GM18868 (cell line): ENCODE results near the gene ASZ1.
"Not testable (repeated sequence)": the region's sequence is repeated elsewhere in the genome, so short reads cannot be mapped to it uniquely, and the experiment has no call there.

Experiments used
- ATAC-seq: cut with Tn5 transposase; IDR thresholded peaks from one replicate; pipeline ENCODE4 v1.9.1; 2021; ENCODE audit warnings: mild to moderate bottlenecking, moderate library complexity; ENCODE audit not compliant: unreplicated experiment

ASZ1 gene, protein sequence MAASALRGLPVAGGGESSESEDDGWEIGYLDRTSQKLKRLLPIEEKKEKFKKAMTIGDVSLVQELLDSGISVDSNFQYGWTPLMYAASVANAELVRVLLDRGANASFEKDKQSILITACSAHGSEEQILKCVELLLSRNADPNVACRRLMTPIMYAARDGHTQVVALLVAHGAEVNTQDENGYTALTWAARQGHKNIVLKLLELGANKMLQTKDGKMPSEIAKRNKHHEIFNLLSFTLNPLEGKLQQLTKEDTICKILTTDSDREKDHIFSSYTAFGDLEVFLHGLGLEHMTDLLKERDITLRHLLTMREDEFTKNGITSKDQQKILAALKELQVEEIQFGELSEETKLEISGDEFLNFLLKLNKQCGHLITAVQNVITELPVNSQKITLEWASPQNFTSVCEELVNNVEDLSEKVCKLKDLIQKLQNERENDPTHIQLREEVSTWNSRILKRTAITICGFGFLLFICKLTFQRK

DNA sequence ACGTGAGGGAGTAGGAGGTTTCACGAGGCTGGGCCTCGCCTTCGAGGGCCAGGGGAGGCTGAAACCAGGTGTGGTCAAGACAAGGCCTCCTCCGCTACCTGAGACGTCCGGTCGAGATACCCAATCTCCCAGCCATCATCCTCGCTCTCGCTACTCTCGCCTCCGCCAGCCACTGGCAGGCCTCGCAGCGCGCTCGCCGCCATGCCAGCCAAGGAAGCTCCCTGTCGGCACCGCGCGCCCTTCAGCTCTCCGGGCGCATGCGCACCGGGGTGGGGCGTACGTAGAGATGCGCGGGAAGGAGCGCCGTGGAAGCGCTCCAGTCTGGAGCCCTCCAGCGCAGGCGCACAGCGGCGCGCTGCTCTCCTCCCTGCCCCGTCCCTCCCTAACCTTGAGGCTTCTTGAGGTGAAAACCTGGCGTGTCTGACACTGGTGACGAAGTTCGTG, at the start of gene ASZ1:
Gene ASZ1 (minus strand): TSS at position 236 of the 444 bp plus-strand sequence. CDS start 33 bp downstream, at position 203.
- no peak for ATAC-seq

DNA sequence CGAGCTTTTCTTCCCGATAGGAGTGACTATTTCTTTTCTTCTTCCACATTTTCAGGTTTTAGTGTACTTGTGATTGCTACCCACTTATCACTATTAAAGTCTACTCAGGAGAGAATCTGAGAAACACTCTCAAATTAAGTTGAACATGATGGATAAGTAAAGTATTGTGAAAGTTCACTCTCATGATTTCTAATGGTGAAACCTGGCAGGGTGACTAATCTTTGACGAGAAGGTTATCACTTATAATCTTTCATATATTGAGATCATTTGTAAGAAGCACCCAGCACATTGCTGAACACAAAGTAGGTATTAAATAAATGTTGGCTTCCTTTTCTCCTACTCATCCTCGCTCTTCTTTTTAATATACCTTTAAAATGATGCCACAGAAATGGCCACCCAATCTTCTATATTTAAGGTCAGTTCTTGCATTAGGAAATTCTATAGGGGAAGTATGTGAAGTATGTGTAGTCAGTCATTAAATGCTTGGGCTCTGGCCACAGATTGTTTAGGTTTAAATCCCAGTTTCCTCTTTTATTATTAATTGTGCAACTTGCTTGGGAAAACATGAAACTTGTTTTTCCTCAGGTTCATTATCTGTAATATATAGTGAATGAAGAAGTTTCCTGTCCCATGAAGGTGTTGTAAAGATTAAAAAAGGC, 49.4 kb upstream of the ASZ1 start:
- no peak for ATAC-seq

DNA sequence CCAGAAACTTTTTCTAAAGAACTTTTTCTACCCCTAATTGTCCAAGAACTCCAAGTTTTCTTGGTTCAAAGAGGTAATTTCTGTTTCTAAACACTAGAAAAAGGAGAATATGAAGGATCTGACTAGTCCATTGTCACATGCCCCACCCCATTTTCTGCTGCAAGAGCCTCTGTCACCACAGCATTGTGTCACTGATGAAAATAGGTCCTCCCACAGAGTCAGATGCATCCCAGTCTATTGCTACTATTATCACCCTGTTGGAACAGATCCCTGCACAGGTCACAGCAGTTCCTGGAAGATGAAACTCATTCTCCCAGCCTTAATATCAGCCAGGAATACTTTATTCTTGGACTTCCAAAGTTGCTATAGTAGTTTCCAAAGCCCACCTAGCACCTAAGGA, 45.0 kb upstream of the ASZ1 start:
- peak; percentile 52 for ATAC-seq

DNA sequence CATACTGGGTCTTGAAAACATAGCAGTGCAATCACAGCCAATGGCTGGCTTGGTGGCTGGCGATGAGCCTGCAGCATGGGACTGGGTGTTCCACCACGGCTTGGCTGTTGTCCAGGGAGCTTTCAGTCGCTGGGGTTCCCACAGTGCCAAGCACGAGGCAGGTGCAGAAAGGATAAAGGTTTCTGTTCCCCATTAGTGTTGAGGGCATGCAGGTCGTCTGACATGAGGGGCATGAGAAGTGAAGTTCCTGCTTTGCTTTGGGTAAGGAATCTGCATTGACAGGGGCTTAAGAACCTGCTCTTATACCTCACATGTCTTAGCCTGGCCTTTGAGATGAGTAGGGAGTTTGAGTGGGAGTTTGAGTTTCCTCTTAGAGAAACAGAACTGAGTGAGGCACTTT, 43.5 kb upstream of the ASZ1 start:
- peak; percentile 77 for ATAC-seq

DNA sequence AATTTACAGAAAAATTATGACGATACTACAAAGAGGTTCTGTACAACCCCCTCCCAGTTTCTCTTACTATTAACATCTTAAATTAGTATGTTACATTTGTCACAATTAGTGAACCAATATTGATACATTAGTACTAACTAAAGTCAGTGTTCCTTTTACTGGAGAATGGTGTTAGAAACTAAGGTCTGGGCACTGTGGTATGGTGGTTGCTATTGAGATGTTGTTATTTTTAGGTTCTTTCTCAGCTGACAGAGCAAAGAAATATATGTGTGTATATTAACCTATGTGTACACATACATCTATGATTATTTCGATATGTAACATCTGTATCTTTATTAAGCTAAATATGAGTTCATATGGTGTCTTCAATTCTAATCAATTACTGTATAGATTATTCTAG, 40.9 kb upstream of the ASZ1 start:
- no peak for ATAC-seq

DNA sequence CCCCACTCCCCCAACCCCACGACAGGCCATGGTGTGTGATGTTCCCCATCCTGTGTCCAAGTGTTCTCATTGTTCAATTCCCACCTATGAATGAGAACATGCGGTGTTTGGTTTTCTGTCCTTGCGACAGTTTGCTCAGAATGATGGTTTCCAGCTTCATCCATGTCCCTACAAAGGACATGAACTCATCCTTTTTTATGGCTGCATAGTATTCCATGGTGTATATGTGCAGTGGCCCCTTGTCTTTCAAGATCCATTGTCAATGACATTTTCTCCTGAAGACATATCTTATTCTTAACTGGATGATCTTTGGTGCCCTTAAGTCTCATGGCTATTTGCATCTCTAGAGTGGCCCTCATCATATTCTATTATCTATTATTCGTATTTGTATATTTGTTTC, 33.5 kb upstream of the ASZ1 start:
- ATAC-seq: not testable (repeated sequence)

DNA sequence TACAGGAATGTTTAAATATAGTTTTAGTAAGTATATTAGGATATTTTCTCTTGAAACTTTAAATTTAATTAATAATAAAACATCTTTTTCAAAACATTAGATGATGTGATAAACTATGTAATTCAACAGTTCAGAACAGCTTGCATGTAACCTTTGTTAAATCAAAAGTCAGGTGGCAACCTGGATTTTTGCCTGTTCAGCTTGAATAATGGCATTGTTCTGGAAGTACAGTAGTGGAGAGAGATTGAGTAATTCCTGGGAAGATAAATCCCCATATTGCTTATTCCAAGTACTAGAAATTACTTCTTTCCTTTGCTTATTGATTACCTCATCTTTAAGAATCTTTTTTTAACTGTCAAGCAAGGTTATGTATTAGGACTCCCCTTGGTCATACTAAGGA, 32.4 kb upstream of the ASZ1 start:
- no peak for ATAC-seq

DNA sequence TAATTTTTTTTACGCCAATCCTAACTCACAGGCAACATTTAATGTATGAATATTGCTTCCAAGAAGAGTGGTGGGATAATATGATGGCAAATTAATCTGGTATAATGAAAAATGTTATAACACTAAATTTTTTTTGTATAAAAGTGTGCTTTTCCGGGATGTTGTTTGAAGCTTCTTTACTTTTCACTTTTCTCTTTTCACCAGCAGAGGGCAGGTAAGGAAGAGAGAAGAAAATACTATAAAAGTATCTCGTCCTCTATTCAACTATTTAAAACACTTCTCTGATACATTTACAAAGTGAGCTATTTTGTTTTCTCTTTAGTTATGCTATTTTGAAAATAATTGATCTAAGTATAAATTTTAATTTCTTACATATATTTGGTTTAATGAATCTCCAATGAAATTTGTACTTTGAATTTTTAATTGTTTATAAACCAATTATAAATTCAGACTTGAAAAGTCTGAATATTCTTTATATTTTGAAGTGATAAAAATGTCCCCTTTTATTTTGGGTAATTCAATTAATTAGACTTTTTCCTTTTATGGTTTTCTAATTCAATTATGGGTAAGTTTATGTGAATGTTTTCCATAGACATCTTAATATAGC, 31.8 kb upstream of the ASZ1 start:
- peak; percentile 49 for ATAC-seq

DNA sequence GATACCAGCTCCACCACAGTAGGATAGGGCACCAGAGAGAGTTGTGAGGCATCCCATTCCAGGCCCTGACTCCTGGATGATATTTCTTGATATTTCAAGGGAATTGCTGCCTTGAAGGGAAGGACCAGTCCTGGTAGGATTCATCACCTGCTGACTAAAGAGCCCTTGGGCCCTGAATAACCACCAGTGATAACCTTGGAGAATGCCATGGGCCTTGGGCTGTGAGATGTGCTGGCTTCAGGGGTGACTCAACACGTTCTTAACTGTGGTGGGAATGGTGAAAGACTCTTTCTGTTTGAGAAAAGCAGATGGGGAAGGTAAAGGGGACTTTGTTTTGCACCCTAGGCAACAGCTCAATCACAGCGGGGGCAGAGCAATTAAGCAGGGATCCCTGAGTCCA, 21.4 kb upstream of the ASZ1 start:
- no peak for ATAC-seq

DNA sequence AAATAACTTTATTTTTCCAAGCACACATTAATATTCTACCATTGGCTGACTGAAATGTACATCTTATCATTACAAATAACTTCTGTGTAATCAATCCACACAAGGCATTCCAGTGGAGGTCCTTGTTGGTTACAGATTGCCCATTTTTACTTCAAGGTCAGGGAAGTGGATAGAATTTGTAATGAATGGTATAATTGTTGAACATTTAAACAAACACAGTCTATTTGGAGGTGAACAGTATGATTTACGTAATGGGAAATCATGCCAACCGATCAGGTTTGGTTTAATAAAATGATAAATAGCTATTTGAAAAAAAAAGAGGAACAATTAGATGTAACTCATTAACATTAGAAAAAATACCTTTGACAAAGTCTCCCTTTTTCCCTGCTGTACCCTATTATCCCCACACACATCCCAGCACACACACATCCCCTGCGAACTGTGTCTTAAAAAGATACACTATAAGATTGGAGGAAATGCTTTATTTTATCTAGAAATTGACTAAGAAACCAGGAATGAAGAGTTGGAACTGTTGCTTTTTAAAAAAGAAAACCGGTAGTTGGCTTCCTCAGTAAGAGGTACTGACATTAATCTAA, 19.0 kb upstream of the ASZ1 start:
- ATAC-seq: no peak

DNA sequence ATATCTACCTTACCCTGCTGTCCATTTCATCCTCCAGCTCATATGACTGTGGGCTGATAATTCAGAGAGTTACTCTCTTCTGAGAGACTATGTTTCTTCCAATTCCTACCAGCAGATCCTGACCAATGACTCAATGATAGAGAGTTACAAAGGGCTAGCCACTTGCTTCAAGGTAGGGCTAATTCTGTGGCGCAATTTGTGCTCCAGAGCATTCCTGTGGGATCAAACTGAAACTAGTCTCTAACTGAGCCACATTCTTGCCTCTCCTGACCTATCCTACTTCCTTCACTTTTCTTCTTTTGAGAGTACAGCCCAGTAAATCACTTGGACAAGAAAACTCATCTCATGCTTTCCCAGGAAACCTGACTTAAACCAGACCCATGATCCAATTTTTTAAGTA, 17.9 kb upstream of the ASZ1 start:
- ATAC-seq: no peak

DNA sequence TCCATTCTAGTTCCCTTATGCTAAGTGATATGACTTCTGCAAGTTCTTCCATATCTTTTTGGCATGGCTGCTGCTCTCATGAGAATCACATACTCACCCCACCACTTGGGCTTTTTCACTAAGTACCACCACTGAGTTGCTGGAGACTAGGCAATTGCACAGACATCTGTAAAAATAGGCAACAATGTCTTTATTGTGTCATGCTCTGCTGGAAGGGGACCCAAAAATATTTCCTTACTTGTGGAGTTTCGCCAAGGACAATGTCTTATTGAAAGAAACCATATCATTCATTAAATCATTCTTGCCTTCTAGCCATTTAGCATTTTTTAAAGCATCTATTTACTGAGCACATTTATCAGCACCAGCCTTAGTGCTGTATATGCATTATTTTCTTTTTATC, 17.4 kb upstream of the ASZ1 start:
- ATAC-seq: no peak

DNA sequence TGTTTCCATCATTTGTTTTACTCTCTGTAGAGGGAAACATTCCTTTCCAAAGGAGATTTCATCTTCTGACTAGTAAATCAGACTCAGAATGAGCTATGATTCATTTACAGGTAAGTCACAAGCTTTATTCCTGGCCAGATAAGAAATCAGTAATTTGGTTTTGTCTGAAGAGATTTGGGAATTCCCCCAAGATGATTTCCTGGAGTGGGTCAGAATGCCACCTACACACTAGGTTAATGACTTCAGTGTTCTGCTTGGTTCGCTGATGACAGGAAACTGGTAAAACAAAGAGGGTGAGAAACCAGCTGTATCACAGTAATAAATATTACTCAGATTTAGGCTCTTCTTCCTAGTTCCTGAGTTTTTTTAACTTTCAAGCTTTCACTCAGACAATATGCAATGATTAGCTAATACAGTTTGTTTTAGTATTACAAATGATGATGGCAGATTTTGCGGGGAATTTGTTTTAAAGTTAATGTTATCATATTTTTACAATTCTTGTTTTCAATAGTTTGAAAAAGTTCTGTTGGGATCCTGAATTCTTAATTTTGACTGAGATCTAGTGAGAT, 8.3 kb upstream of the ASZ1 start:
- peak; percentile 99 for ATAC-seq

DNA sequence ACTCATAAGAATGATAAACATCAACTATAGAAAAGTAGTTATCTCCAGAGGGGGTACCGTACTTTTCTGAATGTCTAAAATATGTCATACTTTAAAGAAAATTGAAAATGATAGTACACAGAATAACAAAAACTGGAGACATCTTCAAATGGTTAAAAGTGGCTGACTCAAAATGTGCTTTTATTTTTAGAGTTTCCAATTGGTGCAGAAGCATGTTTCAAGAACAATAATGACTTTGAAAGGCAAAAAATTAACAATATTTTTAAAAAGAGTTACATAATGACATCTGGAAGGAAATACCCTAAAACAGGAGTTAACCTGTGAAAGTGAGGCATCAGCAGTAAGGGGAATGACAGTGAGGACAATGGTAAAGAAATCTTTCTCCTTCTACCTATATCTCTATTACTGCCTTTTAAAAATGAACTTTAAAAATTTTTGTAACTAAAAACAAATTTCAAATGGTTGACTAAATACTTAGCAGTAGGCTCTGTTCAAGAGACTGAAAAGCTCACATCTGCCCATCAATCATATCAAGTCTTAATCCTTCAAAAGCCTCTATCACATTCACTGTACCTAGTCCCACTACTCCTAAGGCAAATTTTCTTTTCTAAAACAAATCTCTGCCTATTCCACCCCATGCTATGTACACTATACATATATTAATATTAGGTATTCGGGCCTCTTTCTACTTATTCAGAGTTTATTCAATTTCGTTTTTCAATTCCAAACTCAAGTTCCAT, 3.0 kb downstream of the ASZ1 start:
- ATAC-seq: peak; percentile 83

DNA sequence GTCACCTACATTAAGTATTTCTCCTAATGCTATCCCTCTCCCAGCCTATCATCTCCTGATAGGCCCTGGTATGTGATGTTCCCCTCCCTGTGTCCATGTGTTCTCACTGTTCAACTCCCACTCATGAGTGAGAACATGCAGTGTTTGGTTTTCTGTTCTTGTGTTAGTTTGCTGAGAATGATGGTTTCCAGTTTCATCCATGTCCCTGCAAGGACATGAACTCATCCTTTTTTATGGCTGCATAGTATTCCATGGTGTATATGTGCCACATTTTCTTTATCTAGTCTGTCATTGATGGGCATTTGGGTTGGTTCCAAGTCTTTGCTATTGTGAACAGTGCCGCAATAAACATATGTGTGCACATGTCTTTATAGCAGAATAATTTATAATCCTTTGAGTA, 12.7 kb downstream of the ASZ1 start:
- ATAC-seq: not testable (repeated sequence)

DNA sequence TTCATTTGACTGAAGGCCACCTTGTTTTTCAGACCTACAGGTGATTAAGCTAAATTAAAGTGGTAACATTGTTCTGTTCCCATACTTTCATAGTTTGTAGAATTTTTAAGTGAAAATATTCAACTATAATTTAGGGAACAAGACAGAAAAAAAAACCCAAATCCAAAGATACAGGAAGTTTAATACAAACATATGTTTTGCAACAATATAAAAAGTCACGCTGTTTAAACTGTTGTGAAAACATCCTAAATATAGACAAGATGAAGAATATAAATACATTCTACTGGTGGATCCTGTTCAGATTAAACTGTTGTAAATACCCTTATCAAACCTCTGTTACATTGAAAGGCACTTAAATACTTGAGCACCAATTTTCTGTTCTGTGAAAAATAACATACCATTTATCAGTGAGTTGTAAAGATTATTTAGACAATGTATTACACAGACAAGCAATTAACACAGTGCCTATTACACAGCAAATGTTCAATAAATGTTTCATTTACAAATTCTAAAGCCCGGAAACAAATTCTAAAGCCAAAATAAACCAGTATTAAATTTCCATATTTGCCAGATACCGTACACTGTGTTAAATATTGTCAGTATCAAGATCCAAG, 14.2 kb downstream of the ASZ1 start:
- ATAC-seq: no peak

DNA sequence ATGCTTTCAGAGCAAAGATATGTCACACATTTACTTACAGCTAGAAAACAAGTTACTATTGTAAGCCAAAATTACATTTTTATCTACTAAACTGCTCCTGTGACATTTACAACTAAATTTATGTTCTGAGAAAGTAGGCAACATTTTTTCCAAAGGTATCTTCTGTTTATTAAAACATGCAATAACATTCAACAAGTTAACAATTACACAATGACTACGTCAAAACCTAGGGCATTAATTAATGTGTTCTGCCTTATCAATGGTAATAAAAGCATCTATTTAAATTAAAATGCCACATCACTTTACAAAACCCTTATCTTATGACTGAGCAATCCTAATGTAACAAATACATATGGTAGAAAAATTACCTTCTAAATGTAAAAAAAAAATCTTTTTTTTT, 14.9 kb downstream of the ASZ1 start:
- no peak for ATAC-seq

DNA sequence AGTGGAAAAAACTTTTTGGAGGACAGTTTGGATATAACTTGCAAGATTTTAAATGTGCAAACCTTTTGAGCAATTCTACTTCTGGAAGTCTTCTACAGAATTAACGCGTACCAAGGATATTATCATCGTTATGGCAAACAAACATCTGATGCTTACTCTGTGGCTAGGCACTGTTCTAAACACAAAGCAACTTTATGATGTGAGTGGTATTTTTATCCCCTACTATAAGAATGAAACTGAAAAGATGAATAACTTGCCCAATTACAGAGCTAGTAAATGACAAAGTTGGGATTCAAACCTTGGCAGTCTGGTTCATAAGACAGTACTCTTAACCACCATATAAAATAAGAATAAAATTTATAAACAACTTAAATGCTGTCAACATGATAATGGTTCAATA, 15.8 kb downstream of the ASZ1 start:
- peak; percentile 87 for ATAC-seq

DNA sequence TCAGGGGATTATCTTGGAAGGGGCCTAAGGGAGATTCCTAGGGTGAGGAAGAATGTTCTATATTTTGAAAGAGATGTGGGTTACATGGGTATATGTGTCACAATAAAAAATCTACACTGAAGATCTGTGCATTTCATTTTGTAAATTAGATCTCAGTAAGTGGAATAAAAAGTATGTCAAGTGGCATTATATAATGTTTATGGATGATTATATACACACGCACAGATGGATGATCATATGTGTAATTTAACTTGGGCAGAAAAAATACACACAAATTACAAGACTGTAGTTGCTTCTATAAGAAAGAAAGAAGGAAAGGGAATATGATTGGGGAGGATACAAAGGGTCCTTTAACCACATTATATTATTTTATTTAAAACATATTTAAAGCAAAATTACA, 18.5 kb downstream of the ASZ1 start:
- no peak for ATAC-seq

DNA sequence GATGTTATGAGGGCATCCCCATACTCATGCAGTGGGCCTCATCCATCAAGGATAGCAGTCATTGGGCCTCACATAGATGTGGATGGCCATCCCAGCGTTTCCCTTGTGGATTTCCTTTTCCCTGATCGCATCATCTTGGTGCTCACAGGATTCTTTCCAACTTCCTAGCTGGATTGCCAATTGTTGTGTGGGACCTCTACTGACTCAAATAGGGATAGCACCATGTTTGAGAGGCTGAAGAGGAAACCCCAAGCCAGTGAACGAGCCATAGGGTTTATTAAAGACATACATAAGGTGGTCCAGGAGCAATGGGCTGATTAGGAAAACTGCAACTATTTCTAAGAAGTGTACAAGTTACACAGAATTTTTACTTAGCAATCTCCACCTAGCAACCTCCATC, 21.8 kb downstream of the ASZ1 start:
- no peak for ATAC-seq
